Keratinocyte (primary cell): ENCODE data around the gene TNS4. TPM values are rescaled to one million over a fixed set of nuclear protein-coding genes. Genes with fewer than 3 reads are reported as not detected.
A peak's percentile ranks its signal among the peaks of the same experiment; 100 is the strongest.

ENCODE experiments used
- DNase-seq: peaks from one replicate; pipeline ENCODE4 v3.0.0-alpha.2; 2011; ENCODE audit warnings: low read depth, missing footprints, low spot score
- FAIRE-seq: peaks from 2 replicates; lab custom pipeline; 2011; peaks lifted over from hg19 to GRCh38; lab: Jason Lieb, UNC
- H2AFZ ChIP-seq: 2 replicates; pipeline ENCODE4 v1.6.0; 2012; ENCODE audit warnings: low read length, control low read depth, inconsistent platforms; ENCODE audit not compliant: control insufficient read depth
- H3K27ac ChIP-seq: 2 replicates; pipeline ENCODE4 v1.5.1; 2011; ENCODE audit warnings: low read length; ENCODE audit not compliant: control insufficient read depth, insufficient read depth
- H3K27me3 ChIP-seq: 3 replicates; pipeline ENCODE4 v1.6.0; 2011; ENCODE audit warnings: low read length; ENCODE audit not compliant: control insufficient read depth, insufficient read depth; ENCODE audit errors: extremely low read depth
- H3K36me3 ChIP-seq, 2 experiments: 2 replicates in 1 of 2; 3 replicates in 1 of 2; pipeline ENCODE4 v1.5.1; 2011; ENCODE audit warnings: low read length in 2 of 2, mild to moderate bottlenecking in 1 of 2; ENCODE audit not compliant: control insufficient read depth in 2 of 2, insufficient read depth in 2 of 2; ENCODE audit errors: extremely low read depth in 1 of 2
- H3K4me1 ChIP-seq: 3 replicates; pipeline ENCODE4 v1.5.1; 2011; ENCODE audit warnings: low read length; ENCODE audit not compliant: control insufficient read depth, insufficient read depth; ENCODE audit errors: extremely low read depth
- H3K4me2 ChIP-seq: 3 replicates; pipeline ENCODE4 v1.6.0; 2011; ENCODE audit warnings: low read depth, low read length; ENCODE audit not compliant: control insufficient read depth, insufficient read depth; ENCODE audit errors: extremely low read depth
- H3K4me3 ChIP-seq, 3 experiments: fragments of 200-600 bp in 1 of 3; sonication (generic) in 1 of 3; 2 replicates in 2 of 3; 3 replicates in 1 of 3; pipeline ENCODE4 v1.5.1; 2011 to 2016; ENCODE audit warnings: low read length in 3 of 3, mild to moderate bottlenecking in 3 of 3, control low read depth in 2 of 3, inconsistent platforms in 1 of 3, low read depth in 1 of 3, mixed read lengths in 1 of 3, mixed run types in 1 of 3, moderate library complexity in 1 of 3; ENCODE audit not compliant: control insufficient read depth in 2 of 3, insufficient read depth in 2 of 3; ENCODE audit errors: extremely low read depth in 1 of 3
- H3K79me2 ChIP-seq: 2 replicates; pipeline ENCODE4 v1.6.0; 2012; ENCODE audit warnings: low read length; ENCODE audit not compliant: control insufficient read depth, insufficient read depth
- H3K9ac ChIP-seq: 3 replicates; pipeline ENCODE4 v1.6.0; 2011; ENCODE audit warnings: low read length; ENCODE audit not compliant: control insufficient read depth, insufficient read depth; ENCODE audit errors: extremely low read depth
- H3K9me1 ChIP-seq: 3 replicates; pipeline ENCODE4 v1.6.0; 2011; ENCODE audit warnings: low read length; ENCODE audit not compliant: control insufficient read depth, insufficient read depth; ENCODE audit errors: extremely low read depth
- H3K9me3 ChIP-seq: 2 replicates; pipeline ENCODE4 v1.5.1; 2012; ENCODE audit warnings: low read depth, low read length; ENCODE audit not compliant: control insufficient read depth
- H4K20me1 ChIP-seq: 3 replicates; pipeline ENCODE4 v1.6.0; 2011; ENCODE audit warnings: low read length; ENCODE audit not compliant: control insufficient read depth, insufficient read depth; ENCODE audit errors: extremely low read depth
- EZH2 ChIP-seq: IDR thresholded peaks from one replicate; pipeline ENCODE4 v1.6.1; 2012; ENCODE audit warnings: inconsistent platforms, mild to moderate bottlenecking, low read length, moderate library complexity
- dilution Hi-C: fragments of 300-500 bp; cut with MboI; formaldehyde crosslinking; loops from one replicate; pipeline ENCODE4 v1.7.0; 2020; ENCODE audit warnings: low sequenced_read_pairs; ENCODE audit not compliant: extremely low pct_ligation_motif_present
- polyA plus RNA-seq, 5 experiments: library from polyadenylated mRNA; depleted of rRNA in 3 of 5; stranded (reverse) in 3 of 5; stranded (forward) in 1 of 5; unstranded in 1 of 5; fragments of >200 nt; gene quantifications; 1 replicate in 1 of 5; 2 replicates in 3 of 5; 3 replicates in 1 of 5; pipeline versions ENCODE4 v1.2.1 to v1.2.3, GENCODE V29; 2011 to 2012; ENCODE audit warnings: missing spikeins in 2 of 5, low read depth in 1 of 5, low replicate concordance in 1 of 5
- TF ChIP-seq, protein P1 (sequence below), 3 experiments: IDR thresholded peaks in 1 of 3; conservative IDR thresholded peaks in 1 of 3; optimal IDR thresholded peaks in 1 of 3; 2 replicates in 2 of 3; 3 replicates in 1 of 3; pipeline versions ENCODE3 to v1.5.1; 2011; ENCODE audit warnings: low read length in 3 of 3, mild to moderate bottlenecking in 3 of 3, moderate library complexity in 2 of 3, control low read depth in 1 of 3, inconsistent platforms in 1 of 3; ENCODE audit not compliant: insufficient read depth in 2 of 3; ENCODE audit errors: extremely low read depth in 1 of 3

TNS4 gene
- polyA plus RNA-seq, 1 donor (not counting 4 experiments of a cell fraction or from before 2014, with no cell fraction given) = 160 TPM

DNA sequence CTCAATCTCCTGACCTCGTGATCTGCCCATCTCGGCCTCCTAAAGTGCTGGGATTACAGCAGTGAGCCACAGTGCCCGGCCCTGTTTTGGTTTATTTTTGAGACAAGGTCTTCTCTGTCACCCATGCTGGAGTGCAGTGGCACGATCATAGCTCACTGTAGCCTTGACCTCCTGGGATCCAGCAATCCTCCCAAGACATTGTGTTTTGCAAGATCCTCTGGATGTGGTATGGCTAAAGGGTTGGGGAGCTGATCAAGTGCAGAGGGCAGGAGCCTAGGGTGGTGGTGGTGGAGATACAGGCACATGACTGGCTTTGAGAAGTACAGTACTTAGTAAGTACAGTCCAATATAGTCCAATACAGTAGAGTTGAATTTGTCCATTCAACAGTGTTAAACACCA is 16.6 kb upstream of the TNS4 start:
- Histone ChIP-seq H3K4me1 (peaks cover 84% of the 10 kb centered on the region), H3K9ac (peak overlapping the region; percentile 91), H2AFZ (no peak overlapping the region), H3K36me3 (peaks cover 1 to 16% of the 10 kb centered on the region in 2 experiments), H3K27ac (peak overlapping the region; percentile 92), H3K4me2 (peak overlapping the region; percentile 80), H3K79me2 (peaks cover 29% of the 10 kb centered on the region), H3K9me3 (no peaks in the 10 kb centered on the region), H3K27me3 (no peaks in the 10 kb centered on the region), H3K4me3 (peak overlapping the region; percentile 24 to 58 (median 29)), H4K20me1 (no peaks in the 10 kb centered on the region), H3K9me1 (no peaks in the 10 kb centered on the region)
- FAIRE-seq = no peak
- dilution Hi-C loops = no loop called here
- no peak for DNase-seq
- TF ChIP-seq EZH2 = no peak
- TF ChIP-seq, protein P1, sequence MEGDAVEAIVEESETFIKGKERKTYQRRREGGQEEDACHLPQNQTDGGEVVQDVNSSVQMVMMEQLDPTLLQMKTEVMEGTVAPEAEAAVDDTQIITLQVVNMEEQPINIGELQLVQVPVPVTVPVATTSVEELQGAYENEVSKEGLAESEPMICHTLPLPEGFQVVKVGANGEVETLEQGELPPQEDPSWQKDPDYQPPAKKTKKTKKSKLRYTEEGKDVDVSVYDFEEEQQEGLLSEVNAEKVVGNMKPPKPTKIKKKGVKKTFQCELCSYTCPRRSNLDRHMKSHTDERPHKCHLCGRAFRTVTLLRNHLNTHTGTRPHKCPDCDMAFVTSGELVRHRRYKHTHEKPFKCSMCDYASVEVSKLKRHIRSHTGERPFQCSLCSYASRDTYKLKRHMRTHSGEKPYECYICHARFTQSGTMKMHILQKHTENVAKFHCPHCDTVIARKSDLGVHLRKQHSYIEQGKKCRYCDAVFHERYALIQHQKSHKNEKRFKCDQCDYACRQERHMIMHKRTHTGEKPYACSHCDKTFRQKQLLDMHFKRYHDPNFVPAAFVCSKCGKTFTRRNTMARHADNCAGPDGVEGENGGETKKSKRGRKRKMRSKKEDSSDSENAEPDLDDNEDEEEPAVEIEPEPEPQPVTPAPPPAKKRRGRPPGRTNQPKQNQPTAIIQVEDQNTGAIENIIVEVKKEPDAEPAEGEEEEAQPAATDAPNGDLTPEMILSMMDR (optimal IDR thresholded peaks at IDR 0.05 in 1 of 3, IDR thresholded peaks at IDR 0.05 in 1 of 3, conservative IDR thresholded peaks at IDR 0.05 in 1 of 3; ENCODE audit: extremely low read depth in 1 of 3, insufficient read depth in 2 of 3, low read length in 3 of 3) = no peak

DNA sequence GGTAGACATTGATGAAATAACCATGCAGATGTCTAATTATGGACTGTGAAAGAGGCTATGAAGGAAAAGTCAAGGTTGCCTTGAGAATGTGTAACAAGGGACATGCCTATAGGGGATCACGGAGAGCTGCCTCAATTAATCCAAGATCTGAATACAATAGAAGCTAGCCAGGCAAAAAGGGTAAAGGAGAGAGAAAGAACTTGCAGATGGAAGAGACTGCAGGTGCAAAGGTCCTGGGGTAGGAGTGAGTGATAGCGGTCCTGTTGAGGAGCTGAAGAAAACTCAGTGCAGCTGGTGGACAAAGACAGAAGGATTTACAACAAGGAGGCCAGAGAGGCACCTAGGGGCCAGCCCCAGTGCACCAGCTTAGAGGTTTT is 15.9 kb upstream of the TNS4 start:
- peak overlapping the region; percentile 31 to 69 (median 65) for H3K4me3 ChIP-seq
- no peaks in the 10 kb centered on the region for H3K27me3 ChIP-seq
- TF ChIP-seq, protein P1 (optimal IDR thresholded peaks at IDR 0.05 in 1 of 3, IDR thresholded peaks at IDR 0.05 in 1 of 3, conservative IDR thresholded peaks at IDR 0.05 in 1 of 3; ENCODE audit: extremely low read depth in 1 of 3, insufficient read depth in 2 of 3, low read length in 3 of 3) = no peak
- TF ChIP-seq EZH2 = no peak
- no peak overlapping the region for H2AFZ ChIP-seq
- dilution Hi-C loops = no loop called here
- H3K9me1 ChIP-seq = no peaks in the 10 kb centered on the region
- peaks cover 29% of the 10 kb centered on the region for H3K79me2 ChIP-seq
- H3K9ac ChIP-seq = peak overlapping the region; percentile 91
- peak overlapping the region; percentile 80 for H3K4me2 ChIP-seq
- DNase-seq (no peak), FAIRE-seq (no peak)
- H4K20me1 ChIP-seq = no peaks in the 10 kb centered on the region
- H3K9me3 ChIP-seq = no peaks in the 10 kb centered on the region
- peaks cover 80% of the 10 kb centered on the region for H3K4me1 ChIP-seq
- H3K36me3 ChIP-seq = peaks cover 1 to 14% of the 10 kb centered on the region in 2 experiments
- H3K27ac ChIP-seq = peak overlapping the region; percentile 92
